Activated naive CD8-positive, alpha-beta T cell treated with anti-CD3 and anti-CD28 coated beads, Interleukin-2, amount 50 U/mL, for 16 hours (primary cell): ENCODE results near the gene CHD9.

Experiments used
- DNase-seq: peaks from one replicate; pipeline ENCODE4 v3.0.0-alpha.2; 2020; ENCODE audit warnings: low read depth, low spot score

Gene CHD9

DNA sequence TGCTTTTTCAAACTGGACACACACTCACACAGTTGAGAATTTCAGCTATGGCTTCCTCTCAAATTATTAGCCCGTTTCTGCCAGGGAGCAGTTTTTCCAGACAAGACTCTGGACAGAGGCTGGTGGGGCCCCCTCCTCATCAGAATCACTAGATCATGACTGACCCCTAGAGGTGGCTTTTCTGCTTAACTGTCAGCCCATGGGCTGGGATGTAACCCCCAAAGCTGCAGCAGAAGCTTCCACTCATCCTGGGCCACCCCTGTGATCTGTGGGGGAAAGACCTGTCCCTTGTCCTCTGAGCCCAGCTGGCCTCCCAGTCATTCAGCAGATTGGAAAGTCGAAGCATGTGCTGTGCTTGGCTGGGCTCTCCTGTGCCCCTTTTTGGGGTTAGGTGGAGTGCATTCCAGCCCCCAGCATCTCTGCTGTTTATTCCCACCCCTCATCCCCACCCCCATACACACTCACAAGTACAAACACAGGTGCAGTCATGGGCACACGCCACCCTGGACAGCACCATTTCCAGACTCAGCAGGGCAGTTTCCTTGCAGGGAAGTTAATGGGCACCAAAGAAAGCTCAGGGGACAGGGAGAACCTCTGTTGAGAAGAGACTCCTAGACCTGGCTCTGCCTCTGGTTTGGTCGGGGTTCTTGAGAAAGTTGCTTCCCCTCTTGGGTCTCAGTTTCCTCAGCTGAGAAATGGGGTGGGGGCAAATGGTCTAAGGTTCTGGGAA lies 301.9 kb downstream of the CHD9 start:
- no peak for DNase-seq

DNA sequence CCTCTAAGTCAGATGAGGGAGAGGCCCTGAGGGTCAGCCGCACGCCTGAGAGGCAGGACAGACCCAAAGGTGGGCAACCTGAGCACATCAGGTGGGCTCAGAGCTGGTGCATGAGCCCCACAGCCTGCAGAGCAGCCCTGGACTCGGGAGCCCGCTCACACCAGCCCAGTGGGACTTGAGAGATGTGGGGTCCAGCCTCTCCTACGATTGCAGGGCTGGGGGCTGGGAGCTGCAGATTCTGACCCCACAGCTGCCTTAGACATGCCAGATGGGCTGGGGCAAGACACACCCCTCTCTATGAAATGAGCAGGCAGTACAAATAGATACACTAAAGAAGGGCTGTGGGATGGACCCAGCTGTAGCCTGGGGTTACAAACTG lies 302.4 kb downstream of the CHD9 start:
- no peak for DNase-seq

DNA sequence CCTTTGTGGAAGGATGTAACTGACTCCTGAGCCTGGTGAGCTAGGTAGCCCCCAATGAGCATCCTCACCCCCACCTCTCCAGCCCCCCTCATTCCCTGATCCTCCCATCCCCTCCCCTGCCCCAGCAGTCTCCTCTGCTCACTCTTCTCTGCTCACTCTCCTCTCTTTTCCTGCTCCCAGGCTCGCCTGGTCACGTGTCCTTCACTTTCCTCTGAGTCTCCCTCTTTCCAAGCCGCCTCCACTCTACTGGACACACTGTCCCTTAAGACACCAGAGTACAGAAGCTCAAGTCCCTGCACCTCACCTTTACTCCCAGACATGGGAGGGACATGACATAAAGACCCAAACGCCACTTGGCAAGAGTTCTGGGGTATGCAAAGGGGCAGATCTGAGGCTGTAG lies 303.2 kb downstream of the CHD9 start:
- no peak for DNase-seq

DNA sequence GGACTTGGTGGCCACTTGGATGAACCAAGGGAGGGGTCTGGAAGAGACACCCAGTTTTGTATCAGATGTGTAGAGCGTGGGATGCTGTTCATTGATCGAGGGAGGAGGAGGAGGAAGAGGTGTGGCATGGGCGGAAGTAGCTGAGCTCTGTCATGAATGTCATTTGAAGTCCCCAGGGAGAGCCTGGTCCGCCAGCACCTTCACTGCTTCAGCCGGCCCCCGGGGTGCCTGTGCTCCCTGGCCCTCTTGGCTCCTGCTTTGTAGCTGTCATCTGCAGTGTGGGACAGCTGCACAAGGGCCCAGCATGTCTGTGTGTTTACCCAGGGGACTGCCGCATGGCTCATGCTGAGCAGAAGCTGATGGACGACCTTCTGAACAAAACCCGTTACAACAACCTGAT lies 304.1 kb downstream of the CHD9 start:
- DNase-seq = no peak

DNA sequence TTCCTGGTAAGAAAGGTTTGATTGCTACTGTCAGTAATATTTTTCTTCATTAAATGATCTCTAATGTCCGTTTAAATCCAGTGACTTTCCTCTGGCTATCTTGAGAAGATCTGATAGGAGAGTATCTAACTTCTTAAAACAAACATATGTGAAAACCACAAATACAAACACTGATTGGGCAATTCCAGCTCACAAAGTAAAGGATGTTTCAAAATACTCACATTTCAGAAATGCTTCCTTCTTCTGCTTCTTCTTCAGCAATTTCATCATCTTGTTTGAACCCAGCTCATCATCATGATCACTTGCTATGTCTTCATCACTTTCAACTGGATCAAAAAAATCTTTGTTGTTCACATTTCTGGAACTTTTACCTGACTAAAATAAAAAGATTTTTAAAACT lies 315.1 kb downstream of the CHD9 start:
- DNase-seq = no peak

DNA sequence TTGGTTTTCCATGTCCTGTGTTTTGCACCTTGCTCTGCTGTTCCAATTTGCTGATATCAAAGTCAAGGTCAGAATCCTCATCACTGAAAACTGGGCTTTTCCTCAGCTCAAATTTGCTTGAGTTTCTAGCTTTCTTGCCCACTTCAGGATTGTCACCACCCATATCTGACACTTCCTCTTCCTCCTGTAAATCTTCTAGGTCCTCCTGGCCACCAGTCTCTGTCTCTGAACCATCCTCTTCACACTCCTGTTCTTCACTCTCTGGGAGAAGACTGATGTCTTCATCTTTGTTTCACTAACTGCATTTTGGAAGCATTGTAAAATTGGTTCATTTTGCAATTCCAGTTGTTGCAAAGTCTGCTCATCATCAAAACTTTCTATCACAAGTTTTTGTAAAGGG lies 316.0 kb downstream of the CHD9 start:
- DNase-seq = no peak

DNA sequence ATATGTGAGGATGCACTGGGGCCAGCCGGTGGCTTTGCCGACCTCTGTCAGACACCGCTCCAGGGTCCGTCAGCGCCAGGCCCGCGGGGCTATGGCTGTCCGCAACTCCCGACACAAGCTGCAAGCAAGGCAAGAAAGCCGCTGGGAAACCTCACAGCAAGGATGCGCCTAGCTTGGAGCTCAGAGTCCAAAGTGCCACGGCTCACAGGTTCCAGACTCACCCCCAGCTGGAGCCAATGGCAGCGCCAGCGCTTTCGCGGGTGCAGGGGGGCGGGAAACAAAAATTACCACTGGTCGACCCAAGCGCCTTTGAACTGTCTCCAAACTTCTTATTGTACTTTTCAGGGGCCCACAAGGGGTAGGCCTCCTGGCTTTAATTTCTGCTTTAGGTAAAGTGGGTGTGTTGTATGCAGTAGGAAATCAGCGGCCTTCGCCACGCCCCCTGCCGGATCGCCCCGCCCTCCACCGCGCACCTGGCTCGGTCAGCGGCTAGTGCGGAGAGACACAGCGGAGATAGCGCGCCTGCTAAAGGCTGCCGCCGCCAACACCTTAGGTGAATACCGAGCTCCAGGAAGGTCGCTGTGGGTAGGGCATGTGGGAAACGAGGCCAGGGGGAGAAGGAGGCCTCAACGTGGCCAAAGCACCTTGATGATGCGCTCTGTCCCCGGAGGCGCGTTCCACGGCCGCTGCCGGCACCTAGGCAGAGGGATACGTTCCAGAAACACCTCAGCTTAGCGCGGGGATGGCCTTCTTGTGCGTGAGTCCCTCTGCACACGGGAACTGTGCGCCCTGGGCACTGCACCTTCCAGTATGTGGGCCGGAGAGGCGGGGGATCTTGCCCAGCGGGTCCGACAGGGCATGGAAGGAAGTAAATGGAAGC lies 318.4 kb downstream of the CHD9 start:
- DNase-seq = peak; percentile 47

DNA sequence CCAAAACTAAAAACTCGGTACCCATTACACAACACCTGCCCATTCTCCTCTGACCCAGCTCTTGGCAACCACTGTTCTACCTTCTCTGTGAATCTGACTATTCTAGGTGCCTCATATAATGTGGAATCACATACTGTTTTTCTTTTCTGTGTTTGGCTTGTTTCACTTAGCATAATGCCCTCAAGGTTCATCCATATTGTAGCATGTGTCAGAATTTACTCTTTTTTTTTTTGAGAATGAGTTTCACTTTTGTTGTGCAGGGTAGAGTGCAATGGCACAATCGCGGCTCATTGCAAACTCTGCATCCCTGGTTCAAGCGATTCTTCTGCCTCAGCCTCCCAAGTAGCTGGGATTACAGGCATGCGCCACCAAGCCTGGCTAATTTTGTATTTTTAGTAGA lies 320.0 kb downstream of the CHD9 start:
- DNase-seq = no peak

DNA sequence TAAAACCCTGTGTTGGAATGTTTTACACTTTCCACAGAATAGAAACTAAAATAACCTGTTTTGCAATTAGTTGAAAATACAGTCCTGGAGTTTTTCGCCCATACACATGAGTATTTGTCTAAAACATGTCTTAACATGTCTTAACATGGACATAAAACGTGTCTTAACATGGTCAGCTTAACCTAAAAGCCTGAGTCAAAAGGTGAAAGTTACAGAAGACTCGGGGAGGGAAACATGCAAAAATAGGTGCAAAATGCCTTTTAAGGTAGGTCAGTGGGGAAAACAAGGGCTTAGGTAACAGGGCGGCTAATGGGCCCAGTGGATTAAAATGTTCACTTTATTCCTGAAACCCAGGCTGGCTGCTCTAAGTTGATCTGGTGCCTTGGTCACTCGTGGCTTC lies 323.3 kb downstream of the CHD9 start:
- no peak for DNase-seq
